Activated CD8-positive, alpha-beta memory T cell treated with anti-CD3 and anti-CD28 coated beads for 48 hours (primary cell): ENCODE data around the gene RGS8.

Experiments
- DNase-seq, 3 experiments: peaks; one replicate each; pipeline ENCODE4 v3.0.0-alpha.2; 2020; ENCODE audit warnings: low read depth in 2 of 3, low spot score in 2 of 3

RGS8 gene

GRCh38 chr1:182684116-182684828 is at the start of gene RGS8:
TSS of gene RGS8 (minus strand) at chr1:182684587. CDS start at chr1:182669649, 14,938 bp downstream.
- no peak for DNase-seq

- no peak for DNase-seq
Measured at GRCh38 chr1:182731852-182732575, 47.6 kb upstream of the RGS8 start.

- no peak for DNase-seq
Measured at GRCh38 chr1:182726912-182727311, 42.5 kb upstream of the RGS8 start.

GRCh38 chr1:182725259-182726255 is 41.2 kb upstream of the RGS8 start:
- no peak for DNase-seq

GRCh38 chr1:182724215-182724614 is 39.8 kb upstream of the RGS8 start:
- no peak for DNase-seq

GRCh38 chr1:182723200-182723599 is 38.8 kb upstream of the RGS8 start:
- DNase-seq: no peak

- DNase-seq: no peak
Measured at GRCh38 chr1:182721525-182721924, 37.1 kb upstream of the RGS8 start.

- no peak for DNase-seq
Measured at GRCh38 chr1:182720463-182720862, 36.1 kb upstream of the RGS8 start.

- no peak for DNase-seq
Measured at GRCh38 chr1:182719553-182719952, 35.2 kb upstream of the RGS8 start.

GRCh38 chr1:182718311-182718710 is 33.9 kb upstream of the RGS8 start:
- no peak for DNase-seq

GRCh38 chr1:182716740-182717720 is 32.6 kb upstream of the RGS8 start:
- DNase-seq: no peak

GRCh38 chr1:182715531-182715930 is 31.1 kb upstream of the RGS8 start:
- no peak for DNase-seq

GRCh38 chr1:182714546-182714945 is 30.2 kb upstream of the RGS8 start:
- DNase-seq: no peak

GRCh38 chr1:182713939-182714338 is 29.6 kb upstream of the RGS8 start:
- DNase-seq: no peak

- no peak for DNase-seq
Measured at GRCh38 chr1:182713492-182713891, 29.1 kb upstream of the RGS8 start.

- no peak for DNase-seq
Measured at GRCh38 chr1:182709855-182710254, 25.5 kb upstream of the RGS8 start.

- DNase-seq: no peak
Measured at GRCh38 chr1:182709225-182709764, 24.9 kb upstream of the RGS8 start.

GRCh38 chr1:182707122-182707521 is 22.7 kb upstream of the RGS8 start:
- DNase-seq: no peak

GRCh38 chr1:182704677-182705076 is 20.3 kb upstream of the RGS8 start:
- DNase-seq: no peak

- no peak for DNase-seq
Measured at GRCh38 chr1:182703539-182703938, 19.2 kb upstream of the RGS8 start.
